ENCODE measurements around the gene RBM18.

DNA sequence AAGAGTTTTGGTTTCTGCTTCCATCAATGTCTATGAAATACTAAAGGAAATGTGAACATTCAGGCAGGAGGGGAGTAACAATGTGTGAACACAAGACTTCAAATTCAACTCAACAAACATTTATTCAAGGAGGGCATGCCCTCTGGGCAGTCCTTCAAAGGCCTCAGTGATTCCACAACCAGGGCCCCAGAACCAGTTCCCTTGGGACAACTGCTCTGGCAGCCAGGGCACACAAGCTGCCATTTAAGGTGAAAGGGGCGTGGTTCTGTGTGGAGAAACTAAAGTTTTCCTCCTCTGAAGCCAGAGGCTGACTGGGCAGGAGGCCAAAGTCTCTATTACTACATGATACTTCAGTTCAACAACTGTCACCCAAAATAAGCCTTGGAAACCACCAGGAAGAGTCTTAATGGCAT is 3.2 kb downstream of the RBM18 start:
- TF ChIP-seq, protein P1, sequence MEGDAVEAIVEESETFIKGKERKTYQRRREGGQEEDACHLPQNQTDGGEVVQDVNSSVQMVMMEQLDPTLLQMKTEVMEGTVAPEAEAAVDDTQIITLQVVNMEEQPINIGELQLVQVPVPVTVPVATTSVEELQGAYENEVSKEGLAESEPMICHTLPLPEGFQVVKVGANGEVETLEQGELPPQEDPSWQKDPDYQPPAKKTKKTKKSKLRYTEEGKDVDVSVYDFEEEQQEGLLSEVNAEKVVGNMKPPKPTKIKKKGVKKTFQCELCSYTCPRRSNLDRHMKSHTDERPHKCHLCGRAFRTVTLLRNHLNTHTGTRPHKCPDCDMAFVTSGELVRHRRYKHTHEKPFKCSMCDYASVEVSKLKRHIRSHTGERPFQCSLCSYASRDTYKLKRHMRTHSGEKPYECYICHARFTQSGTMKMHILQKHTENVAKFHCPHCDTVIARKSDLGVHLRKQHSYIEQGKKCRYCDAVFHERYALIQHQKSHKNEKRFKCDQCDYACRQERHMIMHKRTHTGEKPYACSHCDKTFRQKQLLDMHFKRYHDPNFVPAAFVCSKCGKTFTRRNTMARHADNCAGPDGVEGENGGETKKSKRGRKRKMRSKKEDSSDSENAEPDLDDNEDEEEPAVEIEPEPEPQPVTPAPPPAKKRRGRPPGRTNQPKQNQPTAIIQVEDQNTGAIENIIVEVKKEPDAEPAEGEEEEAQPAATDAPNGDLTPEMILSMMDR (IDR thresholded peaks at IDR 0.05), result no peak
- TF ChIP-seq POLR2A (IDR thresholded peaks at IDR 0.05), result no peak
